Activated T-helper 1 cell treated with anti-CD3 and anti-CD28 coated beads, Interleukin-2, amount 50 U/mL, for 16 hours (primary cell): Measurements from ENCODE around the gene TMEM117.
"Not testable (repeated sequence)": the region's sequence is repeated elsewhere in the genome, so short reads cannot be mapped to it uniquely, and the experiment has no call there.

Experiments used
- DNase-seq, 2 donors: peaks; one replicate each; pipeline ENCODE4 v3.0.0-alpha.2; 2020; ENCODE audit warnings: low read depth in 1 of 2, low spot score in 1 of 2

TMEM117 gene

GRCh38 chr12:44195719-44196118 lies 359.8 kb downstream of the TMEM117 start:
- not testable (repeated sequence) for DNase-seq

GRCh38 chr12:44206045-44206444 lies 370.2 kb downstream of the TMEM117 start:
- DNase-seq = no peak

- no peak for DNase-seq
Measured at GRCh38 chr12:44217146-44217883, 381.4 kb downstream of the TMEM117 start.

GRCh38 chr12:44223736-44224135 lies 387.9 kb downstream of the TMEM117 start:
- no peak for DNase-seq

GRCh38 chr12:44224399-44225148 lies 388.7 kb downstream of the TMEM117 start:
- DNase-seq = no peak

- DNase-seq = no peak
Measured at GRCh38 chr12:44225149-44225510, 389.2 kb downstream of the TMEM117 start.

GRCh38 chr12:44227616-44228015 lies 391.7 kb downstream of the TMEM117 start:
- DNase-seq = no peak

- no peak for DNase-seq
Measured at GRCh38 chr12:44229846-44230245, 394.0 kb downstream of the TMEM117 start.

GRCh38 chr12:44235674-44236073 lies 399.8 kb downstream of the TMEM117 start:
- DNase-seq = no peak

- no peak for DNase-seq
Measured at GRCh38 chr12:44240186-44240585, 404.3 kb downstream of the TMEM117 start.

GRCh38 chr12:44245932-44246331 lies 410.1 kb downstream of the TMEM117 start:
- no peak for DNase-seq

GRCh38 chr12:44246482-44247105 lies 410.7 kb downstream of the TMEM117 start:
- no peak for DNase-seq

GRCh38 chr12:44247588-44247987 lies 411.7 kb downstream of the TMEM117 start:
- no peak for DNase-seq

GRCh38 chr12:44248436-44248835 lies 412.6 kb downstream of the TMEM117 start:
- no peak for DNase-seq

GRCh38 chr12:44250440-44250839 lies 414.6 kb downstream of the TMEM117 start:
- DNase-seq = not testable (repeated sequence)

- no peak for DNase-seq
Measured at GRCh38 chr12:44253338-44253856, 417.5 kb downstream of the TMEM117 start.

GRCh38 chr12:44258246-44258645 lies 422.4 kb downstream of the TMEM117 start:
- DNase-seq = no peak

GRCh38 chr12:44259890-44260289 lies 424.0 kb downstream of the TMEM117 start:
- no peak for DNase-seq

GRCh38 chr12:44260581-44260980 lies 424.7 kb downstream of the TMEM117 start:
- no peak for DNase-seq

- no peak for DNase-seq
Measured at GRCh38 chr12:44285321-44285960, 449.6 kb downstream of the TMEM117 start.

GRCh38 chr12:44286336-44286735 lies 450.5 kb downstream of the TMEM117 start:
- DNase-seq = no peak
